H9 (cell line): Measurements from ENCODE around the gene KSR1. TPM values are rescaled to one million over a fixed set of nuclear protein-coding genes. Genes with fewer than 3 reads are reported as not detected.

ENCODE experiments used
- DNase-seq: peaks from one replicate; pipeline ENCODE4 v3.0.0-alpha.2; 2017
- H2AFZ ChIP-seq: one replicate; pipeline ENCODE4 v1.6.1; 2013; ENCODE audit warnings: mild to moderate bottlenecking, low read length, control low read depth, moderate library complexity
- H2AK5ac ChIP-seq: 2 replicates; pipeline ENCODE4 v1.6.1; 2013; ENCODE audit warnings: low read length, control low read depth, mixed read lengths; ENCODE audit not compliant: insufficient read length
- H2BK120ac ChIP-seq: one replicate; pipeline ENCODE4 v1.6.1; 2013; ENCODE audit warnings: low read depth, mild to moderate bottlenecking, low read length, control low read depth, inconsistent platforms; ENCODE audit not compliant: poor library complexity, severe bottlenecking
- H2BK12ac ChIP-seq: 2 replicates; pipeline ENCODE4 v1.6.1; 2013; ENCODE audit warnings: low read length, control low read depth, mixed read lengths, low read depth; ENCODE audit not compliant: insufficient read length
- H2BK15ac ChIP-seq: 2 replicates; pipeline ENCODE4 v1.6.1; 2013; ENCODE audit warnings: low read depth, low read length, control low read depth
- H2BK20ac ChIP-seq: one replicate; pipeline ENCODE4 v1.6.1; 2013; ENCODE audit warnings: low read depth, mild to moderate bottlenecking, low read length, control low read depth, inconsistent platforms; ENCODE audit not compliant: poor library complexity, severe bottlenecking
- H2BK5ac ChIP-seq: 2 replicates; pipeline ENCODE4 v1.6.1; 2013; ENCODE audit warnings: low read length, control low read depth, mixed read lengths; ENCODE audit not compliant: insufficient read length
- H3K14ac ChIP-seq: 2 replicates; pipeline ENCODE4 v1.6.1; 2013; ENCODE audit warnings: low read length, control low read depth; ENCODE audit not compliant: insufficient read depth
- H3K18ac ChIP-seq: 2 replicates; pipeline ENCODE4 v1.6.1; 2013; ENCODE audit warnings: low read depth, mild to moderate bottlenecking, mixed read lengths, low read length, control low read depth; ENCODE audit not compliant: insufficient read length
- H3K23ac ChIP-seq: 2 replicates; pipeline ENCODE4 v1.6.1; 2013; ENCODE audit warnings: low read length, control low read depth, mixed read lengths, low read depth; ENCODE audit not compliant: insufficient read length
- H3K23me2 ChIP-seq: 2 replicates; pipeline ENCODE4 v1.6.1; 2013; ENCODE audit warnings: low read depth, mild to moderate bottlenecking, mixed read lengths, low read length, control low read depth; ENCODE audit not compliant: insufficient read length, poor library complexity, severe bottlenecking
- H3K27ac ChIP-seq: 2 replicates; pipeline ENCODE4 v1.5.1; 2013; ENCODE audit warnings: low read length, control low read depth, mixed read lengths, low read depth; ENCODE audit not compliant: insufficient read length
- H3K27me3 ChIP-seq: 2 replicates; pipeline ENCODE4 v1.6.1; 2013; ENCODE audit warnings: low read length, control low read depth, inconsistent platforms; ENCODE audit not compliant: insufficient read depth
- H3K4ac ChIP-seq: 2 replicates; pipeline ENCODE4 v1.6.1; 2013; ENCODE audit warnings: low read depth, mild to moderate bottlenecking, control low read depth, inconsistent platforms, low read length, moderate library complexity
- H3K4me1 ChIP-seq: 2 replicates; pipeline ENCODE4 v1.6.1; 2013; ENCODE audit warnings: low read length, control low read depth, inconsistent platforms; ENCODE audit not compliant: insufficient read depth
- H3K4me2 ChIP-seq: 2 replicates; pipeline ENCODE4 v1.6.1; 2013; ENCODE audit warnings: low read length, control low read depth, mixed read lengths; ENCODE audit not compliant: insufficient read length, insufficient read depth
- H3K56ac ChIP-seq: 2 replicates; pipeline ENCODE4 v1.6.1; 2013; ENCODE audit warnings: low read depth, mild to moderate bottlenecking, mixed read lengths, low read length, control low read depth; ENCODE audit not compliant: insufficient read length
- H3K79me1 ChIP-seq: 2 replicates; pipeline ENCODE4 v1.6.1; 2013; ENCODE audit warnings: low read depth, mild to moderate bottlenecking, moderate library complexity, low read length, control low read depth, inconsistent platforms; ENCODE audit not compliant: insufficient read depth, poor library complexity, severe bottlenecking
- H3K79me2 ChIP-seq: 2 replicates; pipeline ENCODE4 v1.6.1; 2013; ENCODE audit warnings: low read length, control low read depth, inconsistent platforms; ENCODE audit not compliant: insufficient read depth
- H3K9ac ChIP-seq: 2 replicates; pipeline ENCODE4 v1.6.1; 2013; ENCODE audit warnings: low read length, control low read depth, mixed read lengths; ENCODE audit not compliant: insufficient read length; ENCODE audit errors: extremely low read depth
- H3K9me3 ChIP-seq: one replicate; pipeline ENCODE4 v1.6.1; 2013; ENCODE audit warnings: low read depth, low read length, inconsistent platforms; ENCODE audit not compliant: control insufficient read depth
- H3T11ph ChIP-seq: one replicate; pipeline ENCODE4 v1.6.1; 2013; ENCODE audit warnings: mild to moderate bottlenecking, low read length, control low read depth, inconsistent platforms
- H4K20me1 ChIP-seq: one replicate; pipeline ENCODE4 v1.6.1; 2013; ENCODE audit not compliant: control insufficient read depth, insufficient read length, insufficient read depth
- H4K5ac ChIP-seq: 2 replicates; pipeline ENCODE4 v1.6.1; 2013; ENCODE audit warnings: low read depth, mild to moderate bottlenecking, mixed read lengths, low read length, control low read depth; ENCODE audit not compliant: insufficient read length
- H4K8ac ChIP-seq: replicated peaks from 2 replicates; pipeline ENCODE4 v1.6.1; 2013; ENCODE audit warnings: low read length, control low read depth, mixed read lengths, low read depth; ENCODE audit not compliant: insufficient read length
- H4K91ac ChIP-seq: 2 replicates; pipeline ENCODE4 v1.6.1; 2013; ENCODE audit warnings: low read depth, mild to moderate bottlenecking, moderate library complexity, mixed read lengths, low read length, control low read depth; ENCODE audit not compliant: insufficient read length
- H3K27ac Mint-ChIP-seq, 3 experiments: 2 replicates in 2 of 3; 3 replicates in 1 of 3; pipeline ENCODE4 v1.8.0; 2020 to 2021; ENCODE audit warnings: mixed read lengths in 3 of 3, mild to moderate bottlenecking in 1 of 3, moderate library complexity in 1 of 3
- H3K27me3 Mint-ChIP-seq: 2 replicates; pipeline ENCODE4 v1.8.0; 2021; ENCODE audit warnings: low read depth, mild to moderate bottlenecking, moderate library complexity, mixed read lengths
- H3K36me3 Mint-ChIP-seq, 3 experiments: 2 replicates in 2 of 3; 3 replicates in 1 of 3; pipeline ENCODE4 v1.8.0; 2020 to 2021; ENCODE audit warnings: low read depth in 3 of 3, mixed read lengths in 3 of 3; ENCODE audit not compliant: insufficient read depth in 1 of 3
- H3K4me1 Mint-ChIP-seq, 2 experiments: 2 replicates each; pipeline ENCODE4 v1.8.0; 2020; ENCODE audit warnings: mixed read lengths in 2 of 2
- H3K4me3 Mint-ChIP-seq, 2 experiments: 2 replicates in 1 of 2; 3 replicates in 1 of 2; pipeline ENCODE4 v1.8.0; 2020 to 2021; ENCODE audit warnings: mild to moderate bottlenecking in 2 of 2, mixed read lengths in 2 of 2, moderate library complexity in 1 of 2
- H3K9me3 Mint-ChIP-seq, 2 experiments: 2 replicates in 1 of 2; 3 replicates in 1 of 2; pipeline ENCODE4 v1.8.0; 2020; ENCODE audit warnings: mild to moderate bottlenecking in 2 of 2, mixed read lengths in 2 of 2, moderate library complexity in 1 of 2
- WGBS: extraction: QIAGEN DNeasy Blood & Tissue Kit; methylation state at CpG from one replicate; pipeline ENCODE4 v1.1.7; 2013; ENCODE audit warnings: missing lambda C conversion rate, low lambda C conversion rate, mixed read lengths; ENCODE audit not compliant: insufficient read length; ENCODE audit errors: extremely low coverage; 5-methylcytosine and 5-hydroxymethylcytosine counted together
- total RNA-seq: library from RNA; stranded (reverse); gene quantifications from 2 replicates; pipeline ENCODE4 v1.2.1, GENCODE V29; 2021
- TF ChIP-seq, protein P1 (sequence below): fragments of 200-600 bp; sonication (generic); conservative IDR thresholded peaks from 3 replicates; pipeline ENCODE4 v1.8.0; 2021; ENCODE audit warnings: antibody characterized with exemption, mild to moderate bottlenecking

Gene KSR1
- total RNA-seq, 1 experiment from 2014 or later, result 44.9 TPM

DNA sequence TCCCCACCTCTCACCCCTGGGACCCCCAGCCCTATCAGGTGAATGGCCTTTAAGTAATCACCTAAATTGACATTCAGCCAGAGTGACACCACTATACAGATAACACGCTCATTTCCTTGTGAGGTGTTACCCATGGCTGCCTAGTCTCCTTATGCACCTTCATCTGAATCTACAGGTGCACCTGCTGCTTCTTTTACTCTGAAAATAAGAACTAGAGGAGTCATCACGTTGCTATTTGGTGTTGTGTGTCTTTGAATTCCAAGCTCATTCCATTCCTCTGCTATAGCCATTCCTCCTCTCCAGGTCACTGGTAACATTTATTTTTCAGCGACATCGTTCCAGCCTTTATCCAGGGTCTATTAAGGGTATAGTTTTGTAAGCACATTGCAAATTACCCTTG is 184.5 kb downstream of the KSR1 start:
- Histone ChIP-seq H3K23ac (no peak overlapping the region), H3K14ac (no peak overlapping the region), H3K4me2 (no peak overlapping the region), H4K8ac (no peak overlapping the region), H3K79me2 (no peaks in the 10 kb centered on the region), H2AFZ (no peak overlapping the region), H2BK120ac (no peak overlapping the region), H3K18ac (no peak overlapping the region), H2BK15ac (no peak overlapping the region), H2AK5ac (no peak overlapping the region), H3K4me1 (no peaks in the 10 kb centered on the region), H3K27me3 (no peaks in the 10 kb centered on the region), H3K56ac (no peak overlapping the region), H3K4ac (no peak overlapping the region), H3K27ac (no peak overlapping the region), H4K20me1 (no peaks in the 10 kb centered on the region), H2BK20ac (no peak overlapping the region), H2BK5ac (no peak overlapping the region), H3K79me1 (no peaks in the 10 kb centered on the region), H3K23me2 (no peaks in the 10 kb centered on the region), H4K5ac (no peak overlapping the region), H2BK12ac (no peak overlapping the region), H3K9me3 (no peaks in the 10 kb centered on the region), H4K91ac (no peak overlapping the region), H3T11ph (no peak overlapping the region), H3K9ac (no peak overlapping the region)
- Mint-ChIP-seq H3K36me3 (no peaks in the 10 kb centered on the region; a peak in 2 of 7 replicates), H3K4me3 (no peak overlapping the region), H3K27ac (no peak overlapping the region), H3K9me3 (no peaks in the 10 kb centered on the region), H3K27me3 (no peaks in the 10 kb centered on the region; the same call in 1 of the 2 replicates), H3K4me1 (peaks cover 4 to 5% of the 10 kb centered on the region in 2 experiments; a peak in 3 of 4 replicates)
- TF ChIP-seq, protein P1, sequence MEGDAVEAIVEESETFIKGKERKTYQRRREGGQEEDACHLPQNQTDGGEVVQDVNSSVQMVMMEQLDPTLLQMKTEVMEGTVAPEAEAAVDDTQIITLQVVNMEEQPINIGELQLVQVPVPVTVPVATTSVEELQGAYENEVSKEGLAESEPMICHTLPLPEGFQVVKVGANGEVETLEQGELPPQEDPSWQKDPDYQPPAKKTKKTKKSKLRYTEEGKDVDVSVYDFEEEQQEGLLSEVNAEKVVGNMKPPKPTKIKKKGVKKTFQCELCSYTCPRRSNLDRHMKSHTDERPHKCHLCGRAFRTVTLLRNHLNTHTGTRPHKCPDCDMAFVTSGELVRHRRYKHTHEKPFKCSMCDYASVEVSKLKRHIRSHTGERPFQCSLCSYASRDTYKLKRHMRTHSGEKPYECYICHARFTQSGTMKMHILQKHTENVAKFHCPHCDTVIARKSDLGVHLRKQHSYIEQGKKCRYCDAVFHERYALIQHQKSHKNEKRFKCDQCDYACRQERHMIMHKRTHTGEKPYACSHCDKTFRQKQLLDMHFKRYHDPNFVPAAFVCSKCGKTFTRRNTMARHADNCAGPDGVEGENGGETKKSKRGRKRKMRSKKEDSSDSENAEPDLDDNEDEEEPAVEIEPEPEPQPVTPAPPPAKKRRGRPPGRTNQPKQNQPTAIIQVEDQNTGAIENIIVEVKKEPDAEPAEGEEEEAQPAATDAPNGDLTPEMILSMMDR, result no peak
- no CpG with 5 or more reads among the region's 4 CpGs for WGBS
- DNase-seq, result no peak
